Measurements from ENCODE around the gene RUBCNL.

DNA sequence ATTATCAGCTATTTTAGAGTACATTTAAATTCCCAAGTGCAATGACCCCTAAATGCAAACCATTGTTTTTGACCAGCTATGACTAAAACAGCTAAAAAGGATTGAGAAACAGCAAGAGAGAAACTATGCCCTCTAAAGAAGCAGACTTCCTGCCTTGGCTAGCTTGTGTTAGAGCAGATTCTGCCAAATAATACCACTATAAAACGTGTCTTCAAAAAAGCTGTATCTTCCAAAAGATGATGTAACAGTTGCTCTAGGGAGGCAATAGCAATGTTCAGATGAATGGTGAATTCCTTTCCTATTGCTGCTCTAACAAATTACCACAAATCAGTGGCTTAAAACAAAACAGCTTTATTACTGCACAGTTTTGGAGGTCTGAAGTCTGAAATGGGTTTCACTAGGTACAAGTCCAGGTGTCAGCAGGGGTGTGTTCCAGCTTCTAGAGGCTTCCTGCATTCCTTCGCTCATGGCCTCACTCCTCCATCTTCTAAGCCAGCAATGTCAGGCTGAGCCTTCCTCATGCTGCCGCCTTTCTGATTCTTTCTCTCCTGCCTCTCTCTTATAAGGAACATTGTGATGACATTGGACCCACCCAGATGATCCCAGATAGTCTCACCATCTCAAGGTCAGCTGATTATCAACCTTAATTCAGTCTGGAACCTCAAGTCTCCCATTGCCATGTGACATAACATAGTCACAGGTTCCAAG, 90.8 kb downstream of the RUBCNL start:
- TF ChIP-seq RCOR1 (IDR thresholded peaks at IDR 0.05; ENCODE audit: borderline replicate concordance in 1 of 2, low read depth in 2 of 2, low read length in 2 of 2) (no peak), CBFB (CRISPR knock-in tag; IDR thresholded peaks at IDR 0.05) (no peak), ZNF165 (CRISPR knock-in tag; IDR thresholded peaks at IDR 0.05; ENCODE audit: borderline replicate concordance) (no peak), HDAC2 (IDR thresholded peaks at IDR 0.05) (no peak), CEBPB (tag; IDR thresholded peaks at IDR 0.05) (no peak; the same call in 1 of the 2 replicates), ZNF197 (CRISPR knock-in tag; IDR thresholded peaks at IDR 0.05; ENCODE audit: low read depth) (no peak), SMAD1 (IDR thresholded peaks at IDR 0.05; ENCODE audit: low read depth, low read length, partially characterized antibody) (no peak), RBM39 (optimal IDR thresholded peaks at IDR 0.05; ENCODE audit: low read depth, low read length) (no peak)
- TF ChIP-seq, protein P1, sequence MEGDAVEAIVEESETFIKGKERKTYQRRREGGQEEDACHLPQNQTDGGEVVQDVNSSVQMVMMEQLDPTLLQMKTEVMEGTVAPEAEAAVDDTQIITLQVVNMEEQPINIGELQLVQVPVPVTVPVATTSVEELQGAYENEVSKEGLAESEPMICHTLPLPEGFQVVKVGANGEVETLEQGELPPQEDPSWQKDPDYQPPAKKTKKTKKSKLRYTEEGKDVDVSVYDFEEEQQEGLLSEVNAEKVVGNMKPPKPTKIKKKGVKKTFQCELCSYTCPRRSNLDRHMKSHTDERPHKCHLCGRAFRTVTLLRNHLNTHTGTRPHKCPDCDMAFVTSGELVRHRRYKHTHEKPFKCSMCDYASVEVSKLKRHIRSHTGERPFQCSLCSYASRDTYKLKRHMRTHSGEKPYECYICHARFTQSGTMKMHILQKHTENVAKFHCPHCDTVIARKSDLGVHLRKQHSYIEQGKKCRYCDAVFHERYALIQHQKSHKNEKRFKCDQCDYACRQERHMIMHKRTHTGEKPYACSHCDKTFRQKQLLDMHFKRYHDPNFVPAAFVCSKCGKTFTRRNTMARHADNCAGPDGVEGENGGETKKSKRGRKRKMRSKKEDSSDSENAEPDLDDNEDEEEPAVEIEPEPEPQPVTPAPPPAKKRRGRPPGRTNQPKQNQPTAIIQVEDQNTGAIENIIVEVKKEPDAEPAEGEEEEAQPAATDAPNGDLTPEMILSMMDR (IDR thresholded peaks at IDR 0.05 in 2 of 3, conservative IDR thresholded peaks at IDR 0.05 in 1 of 3; ENCODE audit: insufficient read depth in 2 of 3, low read depth in 1 of 3, low read length in 3 of 3) = no peak
- TF ChIP-seq, protein P2, sequence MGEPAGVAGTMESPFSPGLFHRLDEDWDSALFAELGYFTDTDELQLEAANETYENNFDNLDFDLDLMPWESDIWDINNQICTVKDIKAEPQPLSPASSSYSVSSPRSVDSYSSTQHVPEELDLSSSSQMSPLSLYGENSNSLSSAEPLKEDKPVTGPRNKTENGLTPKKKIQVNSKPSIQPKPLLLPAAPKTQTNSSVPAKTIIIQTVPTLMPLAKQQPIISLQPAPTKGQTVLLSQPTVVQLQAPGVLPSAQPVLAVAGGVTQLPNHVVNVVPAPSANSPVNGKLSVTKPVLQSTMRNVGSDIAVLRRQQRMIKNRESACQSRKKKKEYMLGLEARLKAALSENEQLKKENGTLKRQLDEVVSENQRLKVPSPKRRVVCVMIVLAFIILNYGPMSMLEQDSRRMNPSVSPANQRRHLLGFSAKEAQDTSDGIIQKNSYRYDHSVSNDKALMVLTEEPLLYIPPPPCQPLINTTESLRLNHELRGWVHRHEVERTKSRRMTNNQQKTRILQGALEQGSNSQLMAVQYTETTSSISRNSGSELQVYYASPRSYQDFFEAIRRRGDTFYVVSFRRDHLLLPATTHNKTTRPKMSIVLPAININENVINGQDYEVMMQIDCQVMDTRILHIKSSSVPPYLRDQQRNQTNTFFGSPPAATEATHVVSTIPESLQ (CRISPR knock-in tag; IDR thresholded peaks at IDR 0.05) = no peak
- TF ChIP-seq, protein P3, sequence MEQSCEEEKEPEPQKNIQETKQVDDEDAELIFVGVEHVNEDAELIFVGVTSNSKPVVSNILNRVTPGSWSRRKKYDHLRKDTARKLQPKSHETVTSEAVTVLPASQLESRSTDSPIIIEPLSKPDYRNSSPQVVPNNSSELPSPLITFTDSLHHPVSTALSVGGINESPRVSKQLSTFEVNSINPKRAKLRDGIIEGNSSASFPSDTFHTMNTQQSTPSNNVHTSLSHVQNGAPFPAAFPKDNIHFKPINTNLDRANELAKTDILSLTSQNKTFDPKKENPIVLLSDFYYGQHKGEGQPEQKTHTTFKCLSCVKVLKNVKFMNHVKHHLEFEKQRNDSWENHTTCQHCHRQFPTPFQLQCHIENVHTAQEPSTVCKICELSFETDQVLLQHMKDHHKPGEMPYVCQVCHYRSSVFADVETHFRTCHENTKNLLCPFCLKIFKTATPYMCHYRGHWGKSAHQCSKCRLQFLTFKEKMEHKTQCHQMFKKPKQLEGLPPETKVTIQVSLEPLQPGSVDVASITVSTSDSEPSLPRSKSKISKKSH (CRISPR knock-in tag; IDR thresholded peaks at IDR 0.05) = no peak

All from K562 (cell line).